ENCODE measurements around the gene STMN1.

STMN1 gene

GRCh38 chr1:25871086-25871703 is 35.0 kb downstream of the STMN1 start:
- no peak for DNase-seq (ENCODE audit: low read depth in 3 of 3)

- DNase-seq (ENCODE audit: low read depth in 3 of 3): no peak
These were observed 35.6 kb downstream of the STMN1 start for GRCh38 chr1:25870614-25871013.

GRCh38 chr1:25869909-25870606 is 36.2 kb downstream of the STMN1 start:
- DNase-seq (ENCODE audit: low read depth in 3 of 3): no peak

- no peak for DNase-seq (ENCODE audit: low read depth in 3 of 3)
These were observed 38.8 kb downstream of the STMN1 start for GRCh38 chr1:25867210-25867991.

- DNase-seq (ENCODE audit: low read depth in 3 of 3): no peak
These were observed 39.9 kb downstream of the STMN1 start for GRCh38 chr1:25866288-25866687.

- DNase-seq (ENCODE audit: low read depth in 3 of 3): no peak
These were observed 41.8 kb downstream of the STMN1 start for GRCh38 chr1:25864434-25864833.

- DNase-seq (ENCODE audit: low read depth in 3 of 3): no peak
These were observed 42.5 kb downstream of the STMN1 start for GRCh38 chr1:25863486-25864262.

- no peak for DNase-seq (ENCODE audit: low read depth in 3 of 3)
These were observed 43.3 kb downstream of the STMN1 start for GRCh38 chr1:25862785-25863485.

- DNase-seq (ENCODE audit: low read depth in 3 of 3): no peak
These were observed 44.6 kb downstream of the STMN1 start for GRCh38 chr1:25861316-25862286.

GRCh38 chr1:25858906-25859789 is 47.1 kb downstream of the STMN1 start, which contains the start of gene AUNIP:
AUNIP (minus strand) TSS chr1:25859457; CDS start chr1:25859357, 100 bp downstream.
- DNase-seq (ENCODE audit: low read depth in 3 of 3): peak; percentile 80 to 89 (median 84)

- no peak for DNase-seq (ENCODE audit: low read depth in 3 of 3)
These were observed 47.7 kb downstream of the STMN1 start for GRCh38 chr1:25858494-25858893.

GRCh38 chr1:25856856-25857255 is 49.4 kb downstream of the STMN1 start:
- DNase-seq (ENCODE audit: low read depth in 3 of 3): no peak

- DNase-seq (ENCODE audit: low read depth in 3 of 3): no peak
These were observed 51.7 kb downstream of the STMN1 start for GRCh38 chr1:25854554-25854953.
